Measurements from ENCODE around the gene TMEM240. TPM values are rescaled to one million over a fixed set of nuclear protein-coding genes. Genes with fewer than 3 reads are reported as not detected.
"Not testable (repeated sequence)": the region's sequence is repeated elsewhere in the genome, so short reads cannot be mapped to it uniquely, and the experiment has no call there.

The TMEM240 gene
- total RNA-seq, 1 experiment from 2014 or later: 0.15 TPM

GRCh38 chr1:1524750-1525383, 15.6 kb downstream of the TMEM240 start:
- DNase-seq (ENCODE audit: low read depth): not testable (repeated sequence)

- not testable (repeated sequence) for DNase-seq (ENCODE audit: low read depth)
Measured at GRCh38 chr1:1523651-1524050, 16.8 kb downstream of the TMEM240 start.

GRCh38 chr1:1523226-1523625, 17.2 kb downstream of the TMEM240 start:
- not testable (repeated sequence) for DNase-seq (ENCODE audit: low read depth)

- not testable (repeated sequence) for DNase-seq (ENCODE audit: low read depth)
Measured at GRCh38 chr1:1522536-1522935, 17.9 kb downstream of the TMEM240 start.

- no peak for DNase-seq (ENCODE audit: low read depth)
Measured at GRCh38 chr1:1521331-1521730, 19.1 kb downstream of the TMEM240 start.

- DNase-seq (ENCODE audit: low read depth): not testable (repeated sequence)
Measured at GRCh38 chr1:1519805-1520505, 20.5 kb downstream of the TMEM240 start.

- DNase-seq (ENCODE audit: low read depth): not testable (repeated sequence)
Measured at GRCh38 chr1:1518621-1519007, 21.8 kb downstream of the TMEM240 start.

- no peak for DNase-seq (ENCODE audit: low read depth)
Measured at GRCh38 chr1:1517973-1518620, 22.3 kb downstream of the TMEM240 start.

GRCh38 chr1:1516923-1517322, 23.5 kb downstream of the TMEM240 start:
- not testable (repeated sequence) for DNase-seq (ENCODE audit: low read depth)

DNA sequence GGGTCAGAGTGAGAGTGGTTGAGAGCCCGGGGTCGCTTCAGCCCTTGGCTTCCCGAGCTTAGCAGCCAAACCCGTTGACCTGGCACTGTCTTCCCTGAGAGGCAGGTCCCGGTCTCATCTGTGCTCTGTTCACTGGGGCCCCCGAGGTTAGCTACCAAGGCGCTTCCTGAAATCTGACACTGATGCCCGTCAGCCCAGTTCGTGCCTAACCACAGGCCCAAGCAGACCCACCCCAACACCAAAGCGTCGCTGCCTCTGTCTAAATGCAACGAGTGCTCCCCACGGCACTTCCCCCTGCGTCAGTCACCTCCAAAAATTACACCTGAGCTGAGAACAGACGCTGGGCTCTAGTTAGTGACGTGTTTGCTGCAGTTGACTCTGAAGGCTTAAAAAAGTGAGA, 26.0 kb downstream of the TMEM240 start:
- DNase-seq (ENCODE audit: low read depth): not testable (repeated sequence)

- not testable (repeated sequence) for DNase-seq (ENCODE audit: low read depth)
Measured at GRCh38 chr1:1513675-1514074, 26.7 kb downstream of the TMEM240 start.

DNA sequence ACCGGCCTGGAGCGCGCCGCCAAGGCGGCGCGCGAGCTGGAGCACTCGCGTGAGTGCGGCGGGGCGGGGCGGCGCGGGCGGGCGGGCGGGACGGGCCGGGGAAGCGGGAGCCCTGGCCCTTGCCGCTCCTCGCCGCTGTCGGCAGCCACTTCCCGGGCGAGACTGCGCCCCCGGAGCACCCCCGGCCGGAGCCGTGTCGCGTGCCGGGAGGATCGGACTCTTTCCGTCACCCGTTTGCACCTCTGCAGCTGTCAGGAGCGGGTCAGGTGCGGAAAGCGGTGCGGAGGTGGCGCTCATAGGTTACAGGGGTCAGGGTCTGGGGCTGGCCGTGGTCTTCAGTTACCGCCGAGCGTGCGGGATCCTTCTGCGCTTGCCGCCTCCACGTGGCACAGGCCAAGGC, 28.0 kb downstream of the TMEM240 start:
- not testable (repeated sequence) for DNase-seq (ENCODE audit: low read depth)

- DNase-seq (ENCODE audit: low read depth): peak; percentile 97
Measured at GRCh38 chr1:1511533-1512285, 28.7 kb downstream of the TMEM240 start, which contains the start of gene ATAD3A. ATAD3A (plus strand) TSS chr1:1512162; CDS start chr1:1512269, 107 bp downstream.

- peak; percentile 20 for DNase-seq (ENCODE audit: low read depth)
Measured at GRCh38 chr1:1510912-1511532, 29.4 kb downstream of the TMEM240 start.

DNA sequence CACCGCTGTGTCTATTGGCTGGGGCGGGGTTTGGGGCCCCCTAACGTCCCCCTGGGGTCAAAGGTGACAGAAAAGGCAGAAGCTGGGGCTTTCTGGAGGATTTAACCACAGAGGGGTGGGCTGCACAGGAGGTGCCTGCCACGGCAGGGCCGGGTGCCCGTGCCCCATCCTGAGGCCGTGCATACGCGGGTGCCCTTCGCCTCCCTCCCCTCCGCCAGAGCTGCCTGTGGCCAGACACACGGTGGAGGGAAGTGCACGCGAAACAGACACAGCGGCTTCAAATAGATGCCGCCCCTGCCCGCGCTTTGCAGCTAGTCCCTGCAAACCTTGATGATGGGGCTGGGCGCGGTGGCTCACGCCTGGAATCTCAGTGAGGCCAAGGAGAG, 31.0 kb downstream of the TMEM240 start:
- not testable (repeated sequence) for DNase-seq (ENCODE audit: low read depth)

DNA sequence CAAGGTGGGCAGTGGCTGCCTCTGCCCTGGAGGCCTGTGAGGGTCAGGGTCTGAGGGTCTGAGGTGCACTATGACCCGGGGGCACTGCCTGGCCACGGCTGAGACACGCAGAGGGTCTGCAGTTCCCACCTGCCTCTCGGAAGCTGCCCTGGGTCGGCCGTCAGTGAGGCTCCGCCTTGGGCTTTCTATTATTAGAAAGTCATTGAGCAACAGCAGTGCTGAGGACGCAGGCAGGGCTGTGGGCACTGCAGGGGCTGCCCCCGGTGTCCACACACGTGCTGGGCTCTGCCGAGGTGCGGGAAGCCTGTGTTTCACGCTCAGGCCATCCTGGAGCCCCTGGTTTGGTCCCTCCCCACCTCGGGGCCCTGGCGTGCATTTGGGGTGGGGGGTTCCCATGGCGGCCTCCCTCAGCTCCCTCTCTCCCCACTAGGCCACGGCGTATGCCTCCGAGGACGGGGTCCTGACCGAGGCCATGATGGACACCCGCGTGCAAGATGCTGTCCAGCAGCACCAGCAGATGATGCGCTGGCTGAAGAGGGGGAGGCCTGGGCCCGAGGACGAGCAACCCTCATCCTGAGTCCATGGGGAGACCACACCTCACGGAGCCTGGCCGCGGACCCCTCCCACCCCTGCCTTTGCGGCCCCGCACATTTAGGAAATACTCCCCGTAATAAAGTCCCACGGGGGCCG, 31.5 kb downstream of the TMEM240 start:
- DNase-seq (ENCODE audit: low read depth): not testable (repeated sequence)

GRCh38 chr1:1507305-1507704, 33.1 kb downstream of the TMEM240 start:
- DNase-seq (ENCODE audit: low read depth): no peak

DNA sequence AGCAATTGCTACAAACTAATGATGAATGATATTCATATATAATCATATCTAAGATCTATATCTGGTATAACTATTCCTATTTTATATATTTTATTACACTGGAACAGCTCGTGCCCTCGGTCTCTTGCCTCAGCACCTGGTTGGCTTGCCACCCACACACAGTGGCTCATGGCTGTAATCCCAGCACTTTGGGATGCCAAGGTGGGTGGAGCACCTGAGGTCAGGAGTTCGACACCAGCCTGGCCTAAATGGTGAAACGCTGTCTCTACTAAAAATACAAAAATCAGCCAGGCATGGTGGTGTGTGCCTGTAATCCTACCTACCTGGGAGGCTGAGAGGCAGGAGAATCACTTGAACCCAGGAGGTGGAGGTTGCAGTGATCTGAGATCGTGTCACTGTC, 34.6 kb downstream of the TMEM240 start:
- not testable (repeated sequence) for DNase-seq (ENCODE audit: low read depth)

- DNase-seq (ENCODE audit: low read depth): peak; percentile 38
Measured at GRCh38 chr1:1505366-1505798, 35.0 kb downstream of the TMEM240 start.

DNA sequence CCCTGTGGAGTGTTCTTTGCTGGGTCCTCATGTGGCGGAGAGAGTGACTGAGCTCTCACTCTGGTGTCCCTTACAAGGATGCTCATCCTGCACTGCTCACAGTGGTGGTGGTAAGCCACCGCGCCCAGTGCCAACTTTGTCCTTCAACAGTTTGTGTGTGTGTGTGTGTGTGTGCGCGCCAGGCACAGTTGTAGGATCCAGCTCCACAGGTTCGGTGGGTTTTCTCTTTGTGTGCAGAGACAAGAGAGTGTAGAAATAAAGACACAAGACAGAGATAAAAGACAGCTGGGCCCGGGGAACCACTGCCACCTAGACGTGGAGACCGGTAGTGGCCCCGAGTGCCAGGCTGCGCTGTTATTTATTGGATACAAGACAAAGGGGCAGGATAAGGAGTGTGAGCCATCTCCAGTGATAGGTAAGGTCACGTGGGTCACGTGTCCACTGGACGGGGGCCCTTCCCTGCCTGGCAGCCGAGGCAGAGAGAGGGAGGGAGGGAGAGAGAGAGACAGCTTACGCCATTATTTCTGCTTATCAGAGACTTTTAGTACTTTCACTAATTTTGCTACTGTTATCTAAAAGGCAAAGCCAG, 35.6 kb downstream of the TMEM240 start:
- DNase-seq (ENCODE audit: low read depth): peak; percentile 67

Measured in M059J (cell line).